ENCODE data around the gene DHDH. TPM values are rescaled to one million over a fixed set of nuclear protein-coding genes. Genes with fewer than 3 reads are reported as not detected.

Gene DHDH
- total and polyA plus RNA-seq, 2 experiments from 2014 or later: 0.69 to 4.7 TPM

- no peak for TF ChIP-seq REST (IDR thresholded peaks at IDR 0.05; ENCODE audit: unreplicated experiment)
Observed at GRCh38 chr19:48921721-48922500, 11.6 kb upstream of the DHDH start (continued).

- Mint-ChIP-seq H3K4me1 (no peaks in the 10 kb centered on the region), H3K36me3 (ENCODE audit: low read depth) (peaks cover 13% of the 10 kb centered on the region), H3K4me3 (no peak overlapping the region; the same call in 2 of the 3 replicates), H3K27me3 (ENCODE audit: insufficient read depth, low read depth, poor library complexity) (peaks cover 10% of the 10 kb centered on the region), H3K9me3 (no peaks in the 10 kb centered on the region), H3K27ac (no peak overlapping the region)
- no peaks in the 10 kb centered on the region for H3K79me2 ChIP-seq (replicated peaks; ENCODE audit: insufficient read depth)
- no peak overlapping the region for H2AFZ ChIP-seq
- H3K4me1 ChIP-seq (ENCODE audit: insufficient read depth): no peaks in the 10 kb centered on the region
- H3K4me2 ChIP-seq: no peak overlapping the region
- peaks cover 3% of the 10 kb centered on the region for H4K20me1 ChIP-seq (replicated peaks; ENCODE audit: insufficient read depth)
- DNase-seq (ENCODE audit: low spot score) (no peak), ATAC-seq (no peak)
- H3F3A ChIP-seq (replicated peaks; ENCODE audit: low read depth): 0 out of 2 replicates have a peak, but pooled peaks cover 8% of the 10 kb centered on the region
- H3K4me3 ChIP-seq: no peak overlapping the region
- no peak overlapping the region for H3K27ac ChIP-seq (ENCODE audit: low read depth)
- H3K36me3 ChIP-seq (ENCODE audit: insufficient read depth): no peaks in the 10 kb centered on the region; the same call in 1 of the 2 replicates
- no peaks in the 10 kb centered on the region for H3K27me3 ChIP-seq (ENCODE audit: insufficient read depth)
- no peaks in the 10 kb centered on the region for H3K9me2 ChIP-seq (ENCODE audit: insufficient read depth)
- no peak for TF ChIP-seq JUNB (IDR thresholded peaks at IDR 0.05; ENCODE audit: unreplicated experiment)
- TF ChIP-seq ZNF331 (CRISPR knock-in tag; IDR thresholded peaks at IDR 0.05; ENCODE audit: low read depth): no peak
- TF ChIP-seq EZH2 (IDR thresholded peaks at IDR 0.05; ENCODE audit: low read depth, unreplicated experiment): no peak
- TF ChIP-seq CTCF (conservative IDR thresholded peaks at IDR 0.05; ENCODE audit: low read depth in 2 of 2): no peak
- TF ChIP-seq POLR2AphosphoS5 (IDR thresholded peaks at IDR 0.05; ENCODE audit: low read depth): no peak
- no peak for TF ChIP-seq CREB1 (CRISPR knock-in tag; IDR thresholded peaks at IDR 0.05; ENCODE audit: low read depth)
- TF ChIP-seq EZH2phosphoT487 (IDR thresholded peaks at IDR 0.05; ENCODE audit: unreplicated experiment): no peak
- TF ChIP-seq ETS1 (IDR thresholded peaks at IDR 0.05): no peak
- TF ChIP-seq NANOG (IDR thresholded peaks at IDR 0.05; ENCODE audit: borderline replicate concordance): no peak
- TF ChIP-seq REST (IDR thresholded peaks at IDR 0.05; ENCODE audit: unreplicated experiment): no peak
- TF ChIP-seq STAT1 (IDR thresholded peaks at IDR 0.05; ENCODE audit: unreplicated experiment): no peak
- TF ChIP-seq ZNF114 (CRISPR knock-in tag; IDR thresholded peaks at IDR 0.05): no peak
Observed at GRCh38 chr19:48922548-48923490, 10.7 kb upstream of the DHDH start.

All from GM23338 (cell line).